Measurements from ENCODE around the gene TNIP2.

DNA sequence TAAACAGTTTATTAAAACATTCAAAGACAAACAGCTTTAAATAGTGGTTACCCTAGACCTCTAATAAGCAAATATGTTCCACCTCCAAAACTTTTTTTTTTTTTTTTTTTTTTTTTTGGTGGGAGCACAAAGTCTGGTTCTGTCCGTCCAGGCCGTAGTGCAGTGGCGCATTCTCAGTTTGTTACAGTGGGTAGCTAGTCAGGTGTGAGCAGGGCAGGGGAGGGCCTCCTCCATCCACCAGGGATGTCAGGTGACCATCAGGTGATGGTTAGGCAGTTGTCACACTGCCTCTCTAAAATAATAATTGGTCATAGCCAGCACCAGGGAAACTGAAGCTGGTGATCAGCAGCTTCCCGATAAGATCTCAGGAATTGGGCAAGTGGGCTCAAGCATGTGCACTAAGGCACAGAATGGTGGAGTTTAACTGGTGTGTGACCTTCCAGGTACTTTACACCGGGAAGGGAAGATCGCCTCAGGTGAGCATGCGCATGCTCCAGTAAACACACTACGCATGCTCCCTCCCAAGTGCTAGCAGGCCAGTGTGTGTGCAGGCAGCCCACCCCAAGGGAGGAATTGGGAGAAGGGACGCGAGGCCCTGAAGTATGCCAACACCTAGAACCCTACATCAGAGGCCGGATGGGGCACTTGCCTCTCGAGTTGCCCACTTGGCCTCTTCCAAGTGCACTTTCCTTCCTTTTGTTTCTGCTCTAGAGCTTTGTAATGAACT lies 27.2 kb downstream of the TNIP2 start:
- TF ChIP-seq EZH2 (IDR thresholded peaks at IDR 0.05; ENCODE audit: borderline replicate concordance, low read length) = no peak
- TF ChIP-seq, protein P1, sequence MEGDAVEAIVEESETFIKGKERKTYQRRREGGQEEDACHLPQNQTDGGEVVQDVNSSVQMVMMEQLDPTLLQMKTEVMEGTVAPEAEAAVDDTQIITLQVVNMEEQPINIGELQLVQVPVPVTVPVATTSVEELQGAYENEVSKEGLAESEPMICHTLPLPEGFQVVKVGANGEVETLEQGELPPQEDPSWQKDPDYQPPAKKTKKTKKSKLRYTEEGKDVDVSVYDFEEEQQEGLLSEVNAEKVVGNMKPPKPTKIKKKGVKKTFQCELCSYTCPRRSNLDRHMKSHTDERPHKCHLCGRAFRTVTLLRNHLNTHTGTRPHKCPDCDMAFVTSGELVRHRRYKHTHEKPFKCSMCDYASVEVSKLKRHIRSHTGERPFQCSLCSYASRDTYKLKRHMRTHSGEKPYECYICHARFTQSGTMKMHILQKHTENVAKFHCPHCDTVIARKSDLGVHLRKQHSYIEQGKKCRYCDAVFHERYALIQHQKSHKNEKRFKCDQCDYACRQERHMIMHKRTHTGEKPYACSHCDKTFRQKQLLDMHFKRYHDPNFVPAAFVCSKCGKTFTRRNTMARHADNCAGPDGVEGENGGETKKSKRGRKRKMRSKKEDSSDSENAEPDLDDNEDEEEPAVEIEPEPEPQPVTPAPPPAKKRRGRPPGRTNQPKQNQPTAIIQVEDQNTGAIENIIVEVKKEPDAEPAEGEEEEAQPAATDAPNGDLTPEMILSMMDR (conservative IDR thresholded peaks at IDR 0.05 in 1 of 2, IDR thresholded peaks at IDR 0.05 in 1 of 2; ENCODE audit: extremely low read depth in 1 of 2, insufficient read depth in 1 of 2, low read depth in 1 of 2, low read length in 2 of 2) = no peak

Data from mammary epithelial cell (primary cell).